NCI-H226 (cell line): ENCODE measurements around the gene ZNF28.
A peak's percentile ranks its signal among the peaks of the same experiment; 100 is the strongest.
"Not testable (repeated sequence)": the region's sequence is repeated elsewhere in the genome, so short reads cannot be mapped to it uniquely, and the experiment has no call there.

Experiments
- DNase-seq: peaks from one replicate; pipeline ENCODE4 v3.0.0-alpha.2; 2015

Gene ZNF28

GRCh38 chr19:52756447-52756846 lies 65.0 kb downstream of the ZNF28 start:
- not testable (repeated sequence) for DNase-seq

- no peak for DNase-seq
Observed at GRCh38 chr19:52749780-52750179, 71.7 kb downstream of the ZNF28 start.

- peak; percentile 36 for DNase-seq
Observed at GRCh38 chr19:52748336-52748950, 73.0 kb downstream of the ZNF28 start.
